GM11168 (cell line): ENCODE measurements around the gene SDHA.
"Not testable (repeated sequence)": the region's sequence is repeated elsewhere in the genome, so short reads cannot be mapped to it uniquely, and the experiment has no call there.

Experiments used
- in situ Hi-C: fragments of 300-500 bp; cut with MboI; formaldehyde crosslinking; loops from one replicate; pipeline ENCODE4 v1.12.0; 2022; ENCODE audit warnings: low sequenced_read_pairs; ENCODE audit not compliant: unreplicated experiment

SDHA gene

DNA sequence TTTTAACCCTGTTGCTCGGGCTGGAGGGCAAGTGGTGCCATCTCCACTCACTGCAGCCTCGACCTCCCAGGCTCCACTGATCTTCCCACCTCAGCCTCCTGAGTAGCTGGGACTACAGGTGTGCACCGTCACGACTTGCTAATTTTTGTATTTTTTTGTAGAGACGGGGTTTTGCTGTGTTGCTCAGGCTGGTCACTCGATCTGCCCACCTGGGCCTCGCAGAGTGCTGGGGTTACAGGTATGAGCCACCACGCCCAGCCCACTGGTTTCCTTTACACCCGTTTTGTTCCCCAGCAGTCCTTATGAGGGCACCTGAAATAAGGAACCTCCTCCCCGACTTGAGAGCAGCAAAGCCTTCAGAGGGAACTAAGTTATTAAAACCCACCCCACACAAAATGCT lies 2.0 kb upstream of the SDHA start:
- in situ Hi-C loops, result loop anchor here (5.0 kb wide), 1 partner anchor 1381 kb away; no protein-coding TSS in a partner anchor

DNA sequence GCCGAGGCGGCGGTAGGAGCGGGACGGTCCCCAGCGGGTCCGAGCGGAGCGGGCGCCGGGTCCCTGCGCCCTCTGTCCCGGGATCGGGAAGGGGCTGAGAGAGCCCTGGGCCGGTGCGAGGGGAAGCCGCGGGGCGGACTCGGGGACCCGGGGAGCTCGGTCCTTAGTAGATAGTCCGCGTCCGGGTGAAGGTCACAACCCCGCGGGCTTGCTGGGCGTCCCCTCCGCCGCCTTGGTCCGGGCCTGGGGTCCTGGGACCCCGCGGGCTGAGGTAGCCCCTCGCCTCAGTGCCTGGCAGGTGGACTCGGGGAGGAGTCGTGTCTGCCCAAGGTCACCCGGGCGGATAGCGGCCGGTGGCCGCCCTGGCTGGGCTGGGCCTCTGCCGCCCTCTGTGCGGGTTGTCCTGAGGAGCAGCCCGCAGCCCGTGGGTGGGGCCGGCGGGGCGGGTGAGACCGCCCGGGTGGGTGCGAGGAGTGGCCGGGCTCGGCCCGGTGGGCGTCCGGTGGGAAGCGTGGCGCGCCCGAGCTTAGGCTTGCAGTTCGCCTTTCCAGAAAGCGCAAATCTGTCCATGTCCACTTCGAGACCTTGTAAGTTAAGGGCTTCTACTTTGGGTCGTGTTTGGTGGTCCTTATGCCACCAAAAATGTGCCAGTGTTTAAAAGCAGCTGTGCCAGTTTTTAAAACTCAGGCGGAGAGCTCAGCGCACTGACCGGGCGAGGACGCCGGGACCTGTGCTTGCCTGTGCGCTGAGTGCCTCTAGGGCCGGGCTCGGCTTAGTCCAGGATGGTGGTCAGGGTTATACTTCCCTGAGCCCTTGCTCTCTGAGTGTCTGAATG lies 554 bp downstream of the SDHA start:
- in situ Hi-C loops, result loop anchor here (5.0 kb wide), 1 partner anchor 1379 kb away; no protein-coding TSS in a partner anchor

DNA sequence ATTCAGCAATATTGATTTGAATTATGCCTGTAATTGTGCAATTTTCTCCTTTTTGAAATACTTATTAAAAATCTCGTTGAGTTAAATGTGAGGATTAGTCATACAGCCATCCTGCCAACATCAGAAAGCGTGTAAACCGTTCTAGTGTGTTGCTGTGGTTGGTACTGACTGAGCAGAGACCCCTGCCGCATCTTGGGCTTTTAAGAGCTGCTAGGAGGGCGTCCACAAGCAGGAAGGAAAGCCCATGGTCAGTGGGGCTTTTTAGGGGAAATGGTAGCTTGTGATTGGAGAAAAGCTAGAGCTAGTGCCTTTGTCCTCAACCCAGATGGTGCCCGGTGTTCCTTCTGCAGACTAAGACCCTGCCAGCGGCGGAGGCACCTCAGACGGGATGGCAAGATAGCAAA lies 1.3 kb downstream of the SDHA start:
- in situ Hi-C loops, result loop anchor here (5.0 kb wide), 1 partner anchor 1378 kb away; no protein-coding TSS in a partner anchor

DNA sequence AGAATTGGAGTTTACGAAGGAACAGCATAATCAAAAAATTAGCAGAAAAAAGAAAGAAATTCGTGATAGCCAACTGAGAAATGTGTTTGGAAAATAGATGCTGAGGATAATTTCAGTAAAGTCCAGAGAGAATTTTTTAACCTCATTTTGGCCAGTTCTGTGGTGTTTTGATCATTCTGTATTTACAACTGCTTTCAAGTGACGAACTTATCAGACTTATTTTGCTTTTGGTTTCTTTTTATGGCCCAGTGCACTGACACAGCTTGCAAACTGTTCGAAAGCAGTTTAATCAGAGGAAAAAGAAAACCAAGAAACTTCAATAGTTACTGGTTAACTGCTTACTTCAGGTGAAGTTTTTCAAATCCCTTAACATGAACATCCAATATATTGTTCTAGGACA lies 1.9 kb downstream of the SDHA start:
- in situ Hi-C loops, result loop anchor here (5.0 kb wide), 1 partner anchor 1377 kb away; no protein-coding TSS in a partner anchor

DNA sequence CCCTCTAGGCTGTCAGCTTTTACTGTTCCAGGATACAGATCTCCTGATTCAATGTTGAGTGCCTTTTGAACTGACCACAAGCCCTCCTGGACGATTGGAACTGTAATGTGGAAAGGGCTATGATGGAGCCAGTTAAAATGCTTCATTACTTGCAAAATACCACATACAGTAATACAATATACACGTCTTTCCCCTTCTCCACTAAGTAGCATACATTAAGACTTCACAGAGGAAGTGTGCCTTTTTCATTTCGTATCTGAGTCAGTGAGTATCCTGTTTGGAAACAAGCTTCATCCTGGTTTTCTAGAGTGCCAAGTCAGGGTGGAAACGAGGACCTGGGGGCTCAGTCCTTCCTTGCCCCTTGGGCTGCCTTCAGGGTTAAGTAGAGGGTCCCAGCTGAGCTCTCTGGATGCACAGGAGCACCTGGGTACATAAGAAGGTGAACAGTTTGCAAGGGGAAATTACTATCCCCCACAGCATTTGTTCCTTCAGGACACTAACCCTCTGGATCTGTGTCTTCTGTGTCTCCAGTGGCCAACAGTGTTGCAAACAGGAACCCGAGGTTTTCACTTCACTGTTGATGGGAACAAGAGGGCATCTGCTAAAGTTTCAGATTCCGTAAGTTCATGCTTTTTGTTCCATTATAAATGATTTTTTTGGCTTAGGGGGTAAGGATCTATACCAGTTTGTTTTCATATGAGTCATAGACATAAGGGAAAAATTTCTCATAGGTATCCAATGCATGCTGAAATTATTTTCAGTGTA lies 5.0 kb downstream of the SDHA start:
- in situ Hi-C loops, result not testable (repeated sequence)

DNA sequence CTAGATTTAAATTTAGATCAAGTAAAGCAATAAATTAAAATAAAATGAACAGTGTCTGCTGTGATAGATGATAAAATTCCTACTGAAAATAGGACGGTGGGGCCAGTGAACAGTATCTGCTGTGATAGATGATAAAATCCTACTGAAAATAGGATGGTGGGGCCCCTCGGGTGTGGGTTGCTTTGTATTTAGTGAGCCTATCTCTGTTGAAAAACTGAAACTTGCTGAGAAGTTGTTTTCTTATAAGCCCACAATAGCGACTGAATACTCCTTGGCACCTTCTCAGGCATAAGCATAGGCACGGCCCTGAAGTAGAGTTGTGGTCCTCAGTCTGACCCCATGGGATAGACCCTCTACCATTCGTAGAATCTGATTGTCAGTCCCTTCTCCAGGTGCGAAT lies 5.7 kb downstream of the SDHA start:
- in situ Hi-C loops, result no loop called here

DNA sequence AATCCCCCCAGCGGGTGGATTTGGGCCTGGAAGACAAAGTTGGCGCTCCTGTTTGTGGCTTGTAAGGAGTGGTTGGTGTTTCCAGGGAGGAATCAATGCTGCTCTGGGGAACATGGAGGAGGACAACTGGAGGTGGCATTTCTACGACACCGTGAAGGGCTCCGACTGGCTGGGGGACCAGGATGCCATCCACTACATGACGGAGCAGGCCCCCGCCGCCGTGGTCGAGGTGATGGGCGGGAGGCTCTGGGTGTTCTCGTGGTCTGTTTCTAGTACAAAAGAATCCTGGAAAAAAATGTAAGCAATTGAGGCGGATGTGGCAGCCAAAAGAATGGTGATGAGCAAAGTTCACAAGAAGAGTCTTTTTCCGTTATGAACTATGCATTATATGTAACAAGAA lies 7.2 kb downstream of the SDHA start:
- in situ Hi-C loops, result no loop called here

DNA sequence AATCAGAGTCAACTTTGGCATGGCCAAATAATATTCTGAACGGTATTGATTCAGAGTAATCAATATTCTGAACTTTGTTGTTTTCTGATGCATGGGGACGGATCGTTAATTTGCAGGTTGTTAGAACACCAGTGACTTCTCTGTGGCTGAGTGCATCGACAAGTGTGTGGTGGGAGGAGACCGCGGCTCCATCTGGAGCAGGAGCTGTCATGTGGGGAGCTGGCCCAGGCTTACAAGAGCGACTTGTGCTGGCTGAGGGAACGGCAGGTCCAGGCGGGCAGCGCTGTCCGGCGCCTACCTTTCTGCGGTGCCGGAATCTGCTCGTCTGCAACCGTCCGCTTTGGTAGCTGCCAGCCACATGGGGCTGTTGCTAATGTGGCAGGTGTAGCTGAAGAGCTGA lies 9.3 kb downstream of the SDHA start:
- in situ Hi-C loops, result not testable (repeated sequence)

DNA sequence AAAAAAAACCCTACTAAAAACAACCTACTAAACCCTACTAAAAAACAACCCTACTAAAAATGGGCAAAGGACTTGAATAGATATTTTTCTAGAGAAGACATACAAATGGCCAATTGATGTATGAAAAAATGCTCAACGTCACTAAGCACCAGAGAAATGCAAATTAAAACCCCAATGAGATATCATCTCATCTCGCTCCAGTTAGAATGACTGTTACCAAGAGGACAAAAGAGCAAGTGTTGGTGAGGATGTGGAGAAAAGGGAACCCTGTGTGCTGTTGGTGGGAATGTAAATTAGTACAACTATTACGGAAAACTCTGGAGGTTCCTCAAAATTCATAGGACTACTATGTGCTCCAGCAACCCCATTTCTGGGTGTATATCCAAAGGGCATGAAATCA lies 10.8 kb downstream of the SDHA start:
- in situ Hi-C loops, result no loop called here

DNA sequence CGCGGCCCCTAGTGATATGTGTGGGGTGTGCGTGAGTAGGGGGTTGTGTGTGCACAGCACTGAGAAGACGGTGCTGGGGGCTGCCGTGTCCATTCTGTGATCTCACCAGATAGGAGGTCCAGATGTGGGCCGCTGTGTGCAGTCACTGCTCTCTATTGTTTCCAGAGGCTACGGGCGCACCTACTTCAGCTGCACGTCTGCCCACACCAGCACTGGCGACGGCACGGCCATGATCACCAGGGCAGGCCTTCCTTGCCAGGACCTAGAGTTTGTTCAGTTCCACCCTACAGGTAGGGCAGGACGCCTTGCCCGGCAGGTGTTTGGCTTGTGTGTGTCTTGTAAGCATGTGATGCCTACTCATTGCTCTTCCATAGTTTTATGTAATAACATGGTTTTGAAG lies 12.6 kb downstream of the SDHA start:
- in situ Hi-C loops, result no loop called here

DNA sequence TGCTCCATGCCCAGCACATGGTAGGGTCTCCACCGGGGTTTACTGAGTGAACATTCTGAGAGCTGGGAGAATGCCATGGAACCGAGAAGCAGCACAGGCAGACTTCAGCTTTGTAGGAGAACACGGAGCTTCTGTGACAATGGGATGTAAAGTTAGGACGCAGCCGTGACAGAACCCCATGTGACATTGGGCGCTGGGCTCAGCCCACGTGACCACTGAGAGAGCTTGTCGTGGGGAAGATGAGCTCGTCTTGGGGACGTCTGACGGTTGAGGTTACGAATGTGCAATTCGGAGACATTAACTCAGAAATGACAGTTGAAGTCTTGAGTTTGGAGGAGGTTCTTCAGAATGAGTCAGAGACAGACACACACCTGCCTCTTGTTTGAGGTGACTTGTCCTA lies 13.5 kb downstream of the SDHA start:
- in situ Hi-C loops, result no loop called here

DNA sequence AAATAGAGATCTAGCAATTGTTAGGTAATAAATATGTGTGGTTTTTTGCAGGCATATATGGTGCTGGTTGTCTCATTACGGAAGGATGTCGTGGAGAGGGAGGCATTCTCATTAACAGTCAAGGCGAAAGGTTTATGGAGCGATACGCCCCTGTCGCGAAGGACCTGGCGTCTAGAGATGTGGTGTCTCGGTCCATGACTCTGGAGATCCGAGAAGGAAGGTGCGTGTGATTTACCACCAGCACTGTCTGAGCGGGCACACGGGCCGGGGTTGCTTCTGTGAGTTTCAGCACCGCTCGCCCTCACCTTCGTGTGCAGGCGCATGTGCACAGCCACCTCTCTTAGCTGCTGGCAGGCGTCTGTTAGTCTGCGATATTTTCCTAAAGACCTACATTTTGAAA lies 15.3 kb downstream of the SDHA start:
- in situ Hi-C loops, result not testable (repeated sequence)

DNA sequence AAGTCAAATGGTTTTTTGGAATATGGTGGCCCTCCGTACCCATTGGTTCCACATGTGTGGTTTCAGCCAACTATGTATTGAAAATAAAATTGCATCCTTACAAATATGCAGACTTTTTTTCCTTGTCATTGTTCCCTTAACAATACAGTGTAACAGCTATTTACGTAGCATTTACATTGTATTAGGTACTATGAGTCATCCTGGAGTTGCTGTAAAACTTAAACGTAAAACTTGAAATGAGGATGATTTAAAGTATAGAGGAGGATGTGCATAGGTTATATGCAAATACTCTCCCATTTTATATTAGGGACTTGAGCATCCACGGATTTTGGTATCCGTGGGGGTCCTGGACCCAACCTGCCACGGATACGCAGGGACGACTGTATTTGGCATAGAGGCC lies 16.3 kb downstream of the SDHA start:
- in situ Hi-C loops, result no loop called here

DNA sequence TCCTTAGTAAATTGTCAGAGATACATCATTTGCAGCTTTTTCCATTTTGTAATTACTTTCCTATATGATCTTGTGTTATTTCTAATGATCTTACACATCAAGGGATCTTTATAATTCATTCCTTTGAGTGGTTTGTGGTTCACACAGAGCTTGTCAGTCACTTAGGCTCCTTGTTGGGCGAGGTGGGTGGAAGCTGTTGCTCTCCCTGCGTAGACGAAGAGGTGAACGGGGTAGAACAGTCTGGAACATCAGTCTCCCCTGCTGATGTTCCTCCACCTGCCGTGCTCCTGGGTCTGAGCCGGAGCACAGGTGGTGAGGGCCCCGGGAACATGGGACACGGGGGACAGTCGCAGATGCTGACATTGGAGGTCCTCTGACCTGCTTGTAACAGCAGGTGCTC lies 17.4 kb downstream of the SDHA start:
- in situ Hi-C loops, result loop anchor here (5.0 kb wide), 1 partner anchor 1357 kb away; no protein-coding TSS in a partner anchor

DNA sequence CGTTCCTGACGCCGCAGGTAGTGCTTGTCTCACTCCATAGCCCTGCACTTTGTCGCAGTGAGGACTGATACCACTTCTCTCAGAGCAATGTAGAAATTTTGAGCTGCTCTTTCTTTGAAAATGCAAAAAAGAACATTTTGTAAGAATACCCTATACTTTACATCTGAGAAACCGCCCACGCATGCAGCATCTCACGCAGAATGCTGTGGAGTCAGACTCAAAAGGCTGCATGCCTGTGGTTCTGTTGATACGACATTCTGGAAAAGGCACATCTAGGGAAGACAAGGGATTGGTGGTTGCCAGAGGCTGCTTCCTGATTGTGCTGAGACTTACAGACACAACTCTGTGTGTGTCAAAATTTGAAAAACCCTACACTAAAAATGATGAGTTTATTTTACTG lies 19.8 kb downstream of the SDHA start:
- in situ Hi-C loops, result loop anchor here (5.0 kb wide), 1 partner anchor 1354 kb away; no protein-coding TSS in a partner anchor

DNA sequence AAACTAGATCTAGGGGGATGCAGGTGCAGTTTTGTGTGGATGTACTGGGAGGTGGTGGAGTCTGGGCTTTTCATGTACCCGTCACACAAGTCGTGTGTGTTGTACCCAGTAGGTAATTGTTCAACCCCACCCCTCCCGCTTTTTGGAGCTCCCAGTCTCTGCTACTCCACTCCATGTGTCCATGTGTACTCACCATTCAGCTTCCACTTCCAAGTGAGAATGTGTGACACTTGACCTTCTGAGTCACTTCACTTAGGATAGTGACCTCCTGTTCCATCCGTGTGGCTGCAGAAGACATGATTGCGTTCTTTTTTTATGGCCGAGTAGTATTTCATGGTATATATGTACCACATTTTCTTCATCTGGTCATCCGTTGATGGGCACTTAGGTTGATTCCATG lies 22.4 kb downstream of the SDHA start:
- in situ Hi-C loops, result not testable (repeated sequence)

DNA sequence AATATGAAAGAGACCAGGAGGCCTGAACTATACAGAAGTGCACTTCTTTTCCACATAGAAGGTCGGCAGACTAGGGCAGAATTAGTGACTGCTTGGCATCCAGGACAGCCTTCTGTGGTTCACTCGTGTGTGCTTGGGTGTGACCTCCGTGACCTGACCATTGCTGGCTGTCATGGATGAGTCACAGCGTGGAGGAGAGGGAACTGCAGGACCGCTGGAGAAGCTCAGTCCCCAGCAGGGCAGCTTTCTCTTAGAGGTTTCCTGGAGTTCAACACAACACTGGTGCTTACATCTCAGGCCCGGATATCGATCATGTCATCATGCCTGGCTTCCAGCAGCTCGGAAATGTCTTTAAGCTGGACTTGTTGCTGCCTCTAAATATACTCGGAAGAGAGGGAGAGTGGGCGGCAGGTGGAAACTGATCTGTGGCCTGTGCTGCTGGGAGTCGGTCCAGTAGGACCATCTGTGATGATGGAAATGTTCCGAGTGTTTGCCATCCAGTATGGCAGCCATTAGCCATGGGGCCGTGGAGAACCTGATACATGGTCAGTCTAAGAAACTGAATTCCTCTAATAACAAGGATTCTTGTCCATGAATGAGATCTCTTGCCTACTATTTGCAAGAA lies 23.0 kb downstream of the SDHA start:
- in situ Hi-C loops, result not testable (repeated sequence)

DNA sequence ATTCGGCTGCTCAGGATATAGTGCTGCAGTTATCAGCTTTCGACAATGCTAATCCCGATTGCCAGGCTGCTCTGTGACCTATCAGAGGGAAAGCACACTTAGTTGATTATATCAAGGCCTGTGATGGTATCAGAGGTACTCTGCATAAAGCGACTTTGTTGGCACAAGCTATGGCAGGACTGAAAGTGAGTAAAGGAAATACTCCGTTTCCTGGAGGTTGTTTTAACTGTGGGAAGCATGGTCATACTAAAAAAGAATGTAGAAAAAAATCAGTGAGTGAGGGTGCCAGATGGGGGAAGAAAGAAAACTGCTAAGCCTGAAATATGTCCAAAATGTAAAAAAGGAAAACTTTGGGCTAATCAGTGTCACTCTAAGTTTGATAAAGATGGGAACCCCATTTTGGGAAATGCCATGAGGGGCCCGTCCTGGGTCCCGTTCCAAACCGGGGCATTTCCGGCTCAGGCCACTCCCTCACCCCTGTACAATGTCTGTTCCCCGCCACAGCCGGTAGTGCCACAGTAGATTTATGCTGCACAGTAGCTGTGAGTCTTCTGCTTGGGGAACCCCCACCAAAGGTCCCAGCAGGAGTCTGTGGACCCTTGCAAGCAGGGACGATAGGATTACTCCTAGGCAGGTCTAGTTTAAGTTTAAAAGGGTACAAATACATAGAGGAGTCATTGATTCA lies 25.7 kb downstream of the SDHA start:
- in situ Hi-C loops, result not testable (repeated sequence)

DNA sequence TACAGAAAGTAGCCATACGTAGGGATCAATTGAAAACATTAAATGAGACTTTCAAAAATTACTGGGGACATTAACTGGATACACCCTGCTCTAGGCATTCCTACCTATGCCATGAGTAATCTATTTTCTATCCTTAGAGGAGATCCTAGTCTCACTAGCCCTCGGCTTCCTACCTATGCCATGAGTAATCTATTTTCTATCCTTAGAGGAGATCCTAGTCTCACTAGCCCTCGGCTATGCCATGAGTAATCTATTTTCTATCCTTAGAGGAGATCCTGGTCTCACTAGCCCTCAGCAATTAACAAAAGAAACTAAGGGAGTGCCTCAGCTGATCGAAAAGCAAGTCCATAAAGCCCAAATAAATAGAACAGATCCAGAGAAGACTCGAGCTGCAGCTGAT lies 27.6 kb downstream of the SDHA start:
- in situ Hi-C loops, result not testable (repeated sequence)

DNA sequence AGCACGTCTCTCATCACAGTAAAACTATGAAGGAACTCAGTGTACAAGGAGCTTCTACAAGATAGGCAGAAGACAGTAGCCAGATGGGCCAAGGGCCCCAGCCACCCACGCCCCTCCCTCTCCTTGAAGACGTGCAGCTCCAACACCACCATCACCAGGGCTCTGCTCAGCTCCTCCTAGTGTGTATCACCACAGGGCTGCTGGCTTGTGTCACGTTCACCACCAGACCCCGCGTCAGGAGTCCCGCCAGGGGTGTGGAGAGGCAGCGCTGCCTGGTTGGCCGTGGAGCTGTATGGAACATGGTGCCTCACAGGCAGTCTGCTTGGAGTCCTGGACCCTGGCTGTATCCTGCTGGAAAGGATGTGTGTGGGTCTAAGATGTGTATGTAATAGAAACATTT lies 32.3 kb downstream of the SDHA start:
- in situ Hi-C loops, result loop anchor here (5.0 kb wide), 1 partner anchor 1327 kb away; no protein-coding TSS in a partner anchor
